Right lobe of liver (tissue), 4 donors: ENCODE measurements around the gene CCR9.

Experiments
- CTCF ChIP-seq, 4 donors: fragments of 200-600 bp in 3 of 4; fragments of 450-650 bp in 1 of 4; IDR thresholded peaks; one replicate each; pipeline versions ENCODE4 v1.5.1 to v1.8.0; 2016 to 2022; ENCODE audit warnings: antibody characterized with exemption in 4 of 4, mild to moderate bottlenecking in 2 of 4
- POLR2A ChIP-seq: fragments of 450-650 bp; IDR thresholded peaks from one replicate; pipeline ENCODE4 v1.6.1; 2017; ENCODE audit warnings: antibody characterized with exemption, mild to moderate bottlenecking
- donor health status: DM: no; HTN: no; CAD: no.
- donor health status: DM: no; HTN: no; CAD: no.
- donor health status: DM: no; HTN: yes; CAD: no.

- TF ChIP-seq CTCF (IDR thresholded peaks at IDR 0.05) (no peak), POLR2A (no peak)
Observed at GRCh38 chr3:45933591-45933990, 47.2 kb downstream of the CCR9 start.
